Endodermal cell (in vitro differentiated cells): ENCODE results near the gene TGM1. TPM values are rescaled to one million over a fixed set of nuclear protein-coding genes. Genes with fewer than 3 reads are reported as not detected.

ENCODE experiments used
- DNase-seq: peaks from one replicate; pipeline ENCODE4 v3.0.0-alpha.2; 2017
- H3K27ac ChIP-seq: 2 replicates; pipeline ENCODE4 v1.5.1; 2013; ENCODE audit warnings: mild to moderate bottlenecking, low read depth, low read length, moderate library complexity
- H3K27me3 ChIP-seq: 2 replicates; pipeline ENCODE4 v1.6.1; 2013; ENCODE audit warnings: mild to moderate bottlenecking, low read length, moderate library complexity; ENCODE audit not compliant: insufficient read depth, control insufficient read depth, poor library complexity, severe bottlenecking
- H3K36me3 ChIP-seq: 2 replicates; pipeline ENCODE4 v1.7.0; 2013; ENCODE audit warnings: mild to moderate bottlenecking, low read length, moderate library complexity; ENCODE audit not compliant: control insufficient read depth, insufficient read depth
- H3K4me1 ChIP-seq: one replicate; pipeline ENCODE4 v1.7.0; 2013; ENCODE audit warnings: low read length; ENCODE audit not compliant: control insufficient read depth, insufficient read depth
- H3K4me3 ChIP-seq: 2 replicates; pipeline ENCODE4 v1.5.1; 2013; ENCODE audit warnings: mild to moderate bottlenecking, low read length, moderate library complexity
- H3K9ac ChIP-seq: 2 replicates; pipeline ENCODE4 v1.6.1; 2013; ENCODE audit warnings: mild to moderate bottlenecking, low read length, moderate library complexity; ENCODE audit not compliant: poor library complexity, severe bottlenecking; ENCODE audit errors: extremely low read depth
- H3K9me3 ChIP-seq: 2 replicates; pipeline ENCODE4 v1.6.1; 2013; ENCODE audit warnings: mild to moderate bottlenecking, low read length, moderate library complexity; ENCODE audit not compliant: control insufficient read depth
- H3K27ac Mint-ChIP-seq: 2 replicates; pipeline ENCODE4 v1.8.0; 2020; ENCODE audit warnings: mixed read lengths
- H3K27me3 Mint-ChIP-seq: 2 replicates; pipeline ENCODE4 v1.8.0; 2021; ENCODE audit warnings: mild to moderate bottlenecking, mixed read lengths; ENCODE audit not compliant: insufficient read depth
- H3K36me3 Mint-ChIP-seq: 2 replicates; pipeline ENCODE4 v1.8.0; 2020; ENCODE audit warnings: low read depth, mixed read lengths
- H3K4me1 Mint-ChIP-seq: 2 replicates; pipeline ENCODE4 v1.8.0; 2020; ENCODE audit warnings: mixed read lengths
- H3K4me3 Mint-ChIP-seq: 2 replicates; pipeline ENCODE4 v1.8.0; 2020; ENCODE audit warnings: mild to moderate bottlenecking, moderate library complexity, mixed read lengths
- H3K9me3 Mint-ChIP-seq: 2 replicates; pipeline ENCODE4 v1.8.0; 2020; ENCODE audit warnings: mild to moderate bottlenecking, mixed read lengths
- WGBS, 2 experiments: methylation state at CpG; one replicate each; pipeline versions ENCODE4 v1.1.5 to v1.1.7; 2013; ENCODE audit warnings: missing lambda C conversion rate in 2 of 2, mixed read lengths in 1 of 2; ENCODE audit not compliant: insufficient coverage in 1 of 2, insufficient read length in 1 of 2; 5-methylcytosine and 5-hydroxymethylcytosine counted together
- total RNA-seq, 2 donors: library from RNA; stranded (reverse); fragmentation: NEBNext Ultra II Directional in 1 of 2; extraction: Animal tissue kit (Norgen Biotek cat#: 25700) in 1 of 2; gene quantifications; 2 replicates in 1 of 2; 3 replicates in 1 of 2; pipeline ENCODE4 v1.2.1, GENCODE V29; 2021
- TF ChIP-seq, protein P1 (sequence below): fragments of 200-600 bp; sonication (generic); conservative IDR thresholded peaks from 2 replicates; pipeline ENCODE4 v1.5.0; 2021; ENCODE audit warnings: antibody characterized with exemption, mild to moderate bottlenecking

TGM1 gene
- total RNA-seq, 2 donors from 2014 or later: 1.6 to 3.4 TPM

GRCh38 chr14:24261256-24261968, 1.6 kb downstream of the TGM1 start:
- H3K4me3 ChIP-seq: no peak overlapping the region
- H3K4me1 ChIP-seq: no peaks in the 10 kb centered on the region
- Mint-ChIP-seq H3K36me3 (no peaks in the 10 kb centered on the region), H3K27me3 (no peaks in the 10 kb centered on the region), H3K4me3 (no peak overlapping the region), H3K27ac (no peak overlapping the region), H3K9me3 (no peaks in the 10 kb centered on the region), H3K4me1 (no peaks in the 10 kb centered on the region)
- no peak overlapping the region for H3K27ac ChIP-seq
- TF ChIP-seq, protein P1, sequence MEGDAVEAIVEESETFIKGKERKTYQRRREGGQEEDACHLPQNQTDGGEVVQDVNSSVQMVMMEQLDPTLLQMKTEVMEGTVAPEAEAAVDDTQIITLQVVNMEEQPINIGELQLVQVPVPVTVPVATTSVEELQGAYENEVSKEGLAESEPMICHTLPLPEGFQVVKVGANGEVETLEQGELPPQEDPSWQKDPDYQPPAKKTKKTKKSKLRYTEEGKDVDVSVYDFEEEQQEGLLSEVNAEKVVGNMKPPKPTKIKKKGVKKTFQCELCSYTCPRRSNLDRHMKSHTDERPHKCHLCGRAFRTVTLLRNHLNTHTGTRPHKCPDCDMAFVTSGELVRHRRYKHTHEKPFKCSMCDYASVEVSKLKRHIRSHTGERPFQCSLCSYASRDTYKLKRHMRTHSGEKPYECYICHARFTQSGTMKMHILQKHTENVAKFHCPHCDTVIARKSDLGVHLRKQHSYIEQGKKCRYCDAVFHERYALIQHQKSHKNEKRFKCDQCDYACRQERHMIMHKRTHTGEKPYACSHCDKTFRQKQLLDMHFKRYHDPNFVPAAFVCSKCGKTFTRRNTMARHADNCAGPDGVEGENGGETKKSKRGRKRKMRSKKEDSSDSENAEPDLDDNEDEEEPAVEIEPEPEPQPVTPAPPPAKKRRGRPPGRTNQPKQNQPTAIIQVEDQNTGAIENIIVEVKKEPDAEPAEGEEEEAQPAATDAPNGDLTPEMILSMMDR: no peak
- no peak for DNase-seq
- no peak overlapping the region for H3K9ac ChIP-seq
- WGBS, 2 experiments: 90 to 97% methylated on average over 19 to 20 of the region's 20 CpGs
- H3K9me3 ChIP-seq: no peaks in the 10 kb centered on the region
- no peaks in the 10 kb centered on the region for H3K36me3 ChIP-seq
- H3K27me3 ChIP-seq: no peaks in the 10 kb centered on the region

GRCh38 chr14:24260780-24261157, 2.2 kb downstream of the TGM1 start:
- H3K9me3 ChIP-seq: no peaks in the 10 kb centered on the region
- no peaks in the 10 kb centered on the region for H3K36me3 Mint-ChIP-seq
- H3K9me3 Mint-ChIP-seq: no peaks in the 10 kb centered on the region
- no peak overlapping the region for H3K4me3 ChIP-seq
- no peaks in the 10 kb centered on the region for H3K36me3 ChIP-seq
- TF ChIP-seq, protein P1: no peak
- no peak overlapping the region for H3K27ac ChIP-seq
- no peak overlapping the region for H3K4me3 Mint-ChIP-seq
- no peaks in the 10 kb centered on the region for H3K4me1 Mint-ChIP-seq
- WGBS, 2 experiments: 80 to 90% methylated on average over 2 to 4 of the region's 4 CpGs
- no peak overlapping the region for H3K9ac ChIP-seq
- no peak for DNase-seq
- no peaks in the 10 kb centered on the region for H3K4me1 ChIP-seq
- H3K27me3 ChIP-seq: no peaks in the 10 kb centered on the region
- H3K27me3 Mint-ChIP-seq: no peaks in the 10 kb centered on the region
- H3K27ac Mint-ChIP-seq: no peak overlapping the region

DNA sequence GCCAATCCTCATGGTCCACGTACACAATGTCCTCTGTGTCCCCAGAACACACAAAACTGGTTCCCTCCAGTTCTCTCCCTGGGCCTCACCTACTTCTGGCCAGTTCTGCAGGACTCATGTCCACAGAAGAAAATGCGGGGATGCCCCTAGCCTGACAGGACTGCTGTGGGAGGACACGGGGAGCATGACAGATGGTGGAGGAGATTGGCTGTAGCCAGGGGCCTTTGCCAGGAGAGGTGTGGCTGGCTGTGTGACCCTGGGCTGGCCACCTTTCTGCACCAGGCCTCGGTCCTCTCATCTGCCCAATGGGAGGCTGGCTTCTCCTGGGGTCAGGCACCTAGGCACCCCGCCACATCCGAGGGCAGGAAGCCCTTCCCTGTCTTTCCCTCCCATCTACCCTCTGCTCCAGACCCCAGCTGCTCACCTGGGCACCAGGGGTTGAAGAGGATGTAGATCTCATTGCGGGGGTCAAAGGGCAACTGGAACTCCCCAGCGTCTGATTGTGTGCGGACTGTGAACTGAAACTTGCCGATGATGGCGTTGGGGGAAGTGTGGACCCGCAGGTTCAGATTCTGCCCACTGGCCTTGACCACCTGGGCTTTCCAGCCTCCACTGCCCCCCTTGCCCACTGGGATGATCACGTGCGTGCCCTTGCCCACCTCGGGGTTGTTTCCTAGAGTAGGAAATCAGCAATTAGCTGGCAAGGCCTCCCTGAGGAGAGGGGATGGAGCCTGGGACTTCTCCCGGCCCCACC, 2.8 kb downstream of the TGM1 start:
- Histone ChIP-seq H3K9ac (no peak overlapping the region), H3K4me3 (no peak overlapping the region), H3K4me1 (no peaks in the 10 kb centered on the region), H3K36me3 (no peaks in the 10 kb centered on the region), H3K9me3 (no peaks in the 10 kb centered on the region), H3K27ac (no peak overlapping the region), H3K27me3 (no peaks in the 10 kb centered on the region)
- H3K4me1 Mint-ChIP-seq: no peaks in the 10 kb centered on the region
- H3K9me3 Mint-ChIP-seq: no peaks in the 10 kb centered on the region
- WGBS, 2 experiments: 85 to 89% methylated on average over 4 to 16 of the region's 16 CpGs
- no peaks in the 10 kb centered on the region for H3K27me3 Mint-ChIP-seq
- no peak overlapping the region for H3K4me3 Mint-ChIP-seq
- H3K27ac Mint-ChIP-seq: no peak overlapping the region
- H3K36me3 Mint-ChIP-seq: peaks cover 1% of the 10 kb centered on the region
- TF ChIP-seq, protein P1: no peak
- DNase-seq: no peak
